ENCODE data around the gene SLC38A5. TPM values are rescaled to one million over a fixed set of nuclear protein-coding genes. Genes with fewer than 3 reads are reported as not detected.
"Not testable (repeated sequence)": the region's sequence is repeated elsewhere in the genome, so short reads cannot be mapped to it uniquely, and the experiment has no call there.

The SLC38A5 gene
- total and polyA plus RNA-seq, 9 of the 15 experiments (the other 6 are each of a cell fraction or from before 2014, with no cell fraction given), result 9.3 to 228 (median 142) TPM

DNA sequence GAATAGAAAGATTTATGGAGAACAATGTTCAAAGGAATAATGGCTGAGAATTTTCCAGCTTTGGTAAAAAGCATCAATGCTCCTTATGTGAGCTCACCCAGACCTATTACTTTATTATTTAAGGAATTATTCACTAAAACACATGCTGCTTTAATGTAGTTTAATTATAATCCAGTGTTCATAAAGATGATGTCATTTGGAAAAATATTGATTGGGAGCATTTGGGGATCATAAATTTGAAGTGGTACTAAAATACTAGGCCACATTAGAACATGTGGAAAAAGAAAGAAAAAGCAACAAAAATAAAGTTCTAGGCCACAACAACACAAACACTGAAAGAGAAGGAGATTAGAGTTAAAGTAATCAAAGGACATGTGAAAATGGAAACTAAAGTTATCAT lies 20.0 kb downstream of the SLC38A5 start (continued):
- TF ChIP-seq KLF6 (CRISPR knock-in tag; IDR thresholded peaks at IDR 0.05; ENCODE audit: borderline replicate concordance) (no peak), MCM5 (IDR thresholded peaks at IDR 0.05; ENCODE audit: low read depth) (no peak), RFX5 (IDR thresholded peaks at IDR 0.05; ENCODE audit: low read depth, low read length) (no peak), STAT5A (IDR thresholded peaks at IDR 0.05; ENCODE audit: borderline replicate concordance, low read length) (no peak)
- TF ChIP-seq, protein P1, sequence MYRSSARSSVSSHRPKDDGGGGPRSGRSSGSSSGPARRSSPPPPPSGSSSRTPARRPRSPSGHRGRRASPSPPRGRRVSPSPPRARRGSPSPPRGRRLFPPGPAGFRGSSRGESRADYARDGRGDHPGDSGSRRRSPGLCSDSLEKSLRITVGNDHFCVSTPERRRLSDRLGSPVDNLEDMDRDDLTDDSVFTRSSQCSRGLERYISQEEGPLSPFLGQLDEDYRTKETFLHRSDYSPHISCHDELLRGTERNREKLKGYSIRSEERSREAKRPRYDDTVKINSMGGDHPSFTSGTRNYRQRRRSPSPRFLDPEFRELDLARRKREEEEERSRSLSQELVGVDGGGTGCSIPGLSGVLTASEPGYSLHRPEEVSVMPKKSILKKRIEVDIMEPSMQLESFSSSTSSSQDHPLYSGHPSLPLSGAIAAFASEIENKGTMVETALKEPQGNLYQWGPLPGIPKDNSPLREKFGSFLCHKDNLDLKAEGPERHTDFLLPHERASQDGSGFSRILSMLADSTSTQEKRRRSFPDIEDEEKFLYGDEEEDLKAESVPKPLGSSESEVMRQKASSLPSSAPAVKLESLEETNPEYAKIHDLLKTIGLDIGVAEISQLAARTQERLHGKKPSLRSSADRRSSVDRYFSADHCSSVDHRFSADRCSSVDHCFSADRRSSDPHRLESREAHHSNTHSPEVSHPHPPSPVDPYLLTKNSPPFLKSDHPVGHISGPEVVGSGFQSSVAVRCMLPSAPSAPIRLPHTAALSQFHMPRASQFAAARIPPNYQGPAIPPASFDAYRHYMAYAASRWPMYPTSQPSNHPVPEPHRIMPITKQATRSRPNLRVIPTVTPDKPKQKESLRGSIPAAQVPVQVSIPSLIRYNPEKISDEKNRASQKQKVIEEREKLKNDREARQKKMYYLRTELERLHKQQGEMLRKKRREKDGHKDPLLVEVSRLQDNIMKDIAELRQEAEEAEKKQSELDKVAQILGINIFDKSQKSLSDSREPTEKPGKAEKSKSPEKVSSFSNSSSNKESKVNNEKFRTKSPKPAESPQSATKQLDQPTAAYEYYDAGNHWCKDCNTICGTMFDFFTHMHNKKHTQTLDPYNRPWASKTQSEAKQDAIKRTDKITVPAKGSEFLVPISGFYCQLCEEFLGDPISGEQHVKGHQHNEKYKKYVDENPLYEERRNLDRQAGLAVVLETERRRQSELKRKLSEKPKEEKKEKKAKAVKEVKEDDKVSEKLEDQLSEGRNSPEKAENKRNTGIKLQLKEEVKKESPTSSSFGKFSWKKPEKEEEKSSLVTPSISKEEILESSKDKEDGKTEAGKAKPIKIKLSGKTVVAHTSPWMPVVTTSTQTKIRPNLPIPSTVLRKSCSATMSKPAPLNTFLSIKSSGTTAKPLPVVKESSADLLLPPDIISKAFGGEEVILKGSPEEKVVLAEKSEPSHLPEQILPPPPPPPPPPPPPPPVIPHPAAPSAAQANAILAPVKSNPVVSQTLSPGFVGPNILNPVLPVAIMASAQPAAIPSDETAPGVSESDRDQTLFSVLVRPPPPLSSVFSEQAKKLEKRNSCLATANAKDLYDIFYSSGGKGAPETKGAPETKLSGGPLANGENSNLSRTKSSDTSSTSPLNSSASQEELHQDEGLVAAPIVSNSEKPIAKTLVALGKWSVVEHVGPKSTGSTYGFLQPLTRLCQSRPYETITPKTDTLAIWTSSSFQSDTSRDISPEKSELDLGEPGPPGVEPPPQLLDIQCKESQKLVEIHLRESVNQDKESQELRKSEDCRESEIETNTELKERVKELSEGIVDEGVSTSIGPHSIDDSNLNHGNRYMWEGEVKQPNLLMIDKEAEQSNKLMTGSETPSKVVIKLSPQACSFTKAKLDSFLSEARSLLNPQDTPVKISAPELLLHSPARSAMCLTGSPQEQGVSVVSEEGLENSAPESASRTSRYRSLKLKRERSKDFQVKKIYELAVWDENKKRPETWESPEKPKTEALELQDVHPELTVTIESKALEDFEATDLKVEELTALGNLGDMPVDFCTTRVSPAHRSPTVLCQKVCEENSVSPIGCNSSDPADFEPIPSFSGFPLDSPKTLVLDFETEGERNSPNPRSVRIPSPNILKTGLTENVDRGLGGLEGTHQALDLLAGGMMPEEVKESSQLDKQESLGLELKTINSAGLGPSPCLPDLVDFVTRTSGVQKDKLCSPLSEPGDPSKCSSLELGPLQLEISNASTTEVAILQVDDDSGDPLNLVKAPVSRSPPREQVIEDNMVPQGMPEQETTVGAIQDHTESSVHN (IDR thresholded peaks at IDR 0.05; ENCODE audit: borderline replicate concordance in 1 of 2, low read depth in 1 of 2), result no peak

DNA sequence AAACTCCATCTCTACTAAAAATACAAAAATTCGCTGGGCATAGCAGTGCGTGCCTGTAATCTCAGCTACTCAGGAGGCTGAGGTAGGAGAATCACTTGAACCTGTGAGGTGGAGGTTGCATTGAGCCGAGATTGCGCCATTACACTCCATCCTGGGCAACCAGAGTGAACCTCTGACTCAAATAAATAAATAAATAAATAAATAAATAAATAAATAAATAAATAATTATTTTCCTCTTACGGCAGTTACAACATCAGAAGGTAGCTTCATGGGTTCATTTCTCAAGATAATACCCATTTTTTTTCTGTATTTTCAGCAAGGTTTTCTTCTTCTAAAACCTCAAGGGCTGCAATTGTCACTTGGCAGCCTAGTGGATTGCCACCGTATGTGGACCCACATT lies 22.9 kb downstream of the SLC38A5 start:
- intact Hi-C loops (cut with micrococcal nuclease); H4K20me1 ChIP-seq (replicated peaks; ENCODE audit: control insufficient read depth, insufficient read depth, low read length); POLR2A ChIA-PET; DNase-seq (ENCODE audit: extremely low read depth in 1 of 4, low spot score in 3 of 4); FAIRE-seq; ATAC-seq; H3K9ac ChIP-seq (ENCODE audit: insufficient read depth in 1 of 2, low read depth in 2 of 2, low read length in 2 of 2); in situ Hi-C loops (cut with MboI); H3K9me3 ChIP-seq (replicated peaks; ENCODE audit: control insufficient read depth, insufficient read depth, low read depth, low read length); CTCF ChIA-PET (ENCODE audit: low intra/inter-chr PET ratio); H3K79me2 ChIP-seq (ENCODE audit: control insufficient read depth, insufficient read depth, low read length); H3K27ac ChIP-seq (ENCODE audit: extremely low read depth, low read depth, low read length); H3K27me3 ChIP-seq (ENCODE audit: control insufficient read depth in 2 of 2, insufficient read depth in 2 of 2, low read length in 2 of 2); H3K4me2 ChIP-seq (ENCODE audit: insufficient read depth, low read length); H2AFZ ChIP-seq (ENCODE audit: low read depth, low read length); H3K4me3 ChIP-seq; H3K9me1 ChIP-seq (ENCODE audit: control insufficient read depth, insufficient read depth, low read length); BruUV-seq (replicated peaks); H3K36me3 ChIP-seq (ENCODE audit: control insufficient read depth, insufficient read depth, low read length); H3K4me1 ChIP-seq (replicated peaks in 1 of 2; ENCODE audit: control insufficient read depth in 2 of 2, insufficient read depth in 2 of 2, low read length in 2 of 2): not testable (repeated sequence)
- 37% methylated on average over 6 of the region's 6 CpGs for WGBS (ENCODE audit: insufficient coverage, low coverage, missing lambda C conversion rate)

Measured in K562 (cell line).